Kidney (tissue), 14 donors: ENCODE results near the gene ARL9. TPM values are rescaled to one million over a fixed set of nuclear protein-coding genes. Genes with fewer than 3 reads are reported as not detected.

Experiments
- DNase-seq, 5 donors: peaks; one replicate each; pipeline ENCODE4 v3.0.0-alpha.2; 2013 to 2020
- FAIRE-seq: peaks from 2 replicates; lab custom pipeline; 2012; peaks lifted over from hg19 to GRCh38; lab: Jason Lieb, UNC
- H3K27ac ChIP-seq, 2 donors: one replicate each; pipeline ENCODE4 v1.7.0; 2013; ENCODE audit warnings: low read depth in 2 of 2, low read length in 2 of 2, inconsistent platforms in 1 of 2
- H3K27me3 ChIP-seq: one replicate; pipeline ENCODE4 v1.7.1; 2013; ENCODE audit warnings: low read length, inconsistent platforms; ENCODE audit not compliant: control insufficient read depth, insufficient read depth
- H3K36me3 ChIP-seq, 3 donors: one replicate each; pipeline versions ENCODE4 v1.7.0 to v1.7.1; 2013; ENCODE audit warnings: low read length in 3 of 3, control low read depth in 1 of 3, inconsistent platforms in 1 of 3; ENCODE audit not compliant: insufficient read depth in 3 of 3, control insufficient read depth in 2 of 3
- H3K4me1 ChIP-seq, 3 donors: one replicate each; pipeline versions ENCODE4 v1.7.0 to v1.7.1; 2013; ENCODE audit warnings: low read length in 3 of 3, inconsistent platforms in 1 of 3, low read depth in 1 of 3; ENCODE audit not compliant: control insufficient read depth in 2 of 3, insufficient read depth in 2 of 3
- H3K4me3 ChIP-seq, 3 donors: one replicate each; pipeline versions ENCODE4 v1.7.0 to v1.8.1; 2013; ENCODE audit warnings: low read length in 3 of 3, control low read depth in 1 of 3, inconsistent platforms in 1 of 3
- H3K9ac ChIP-seq, 3 donors: one replicate each; pipeline versions ENCODE4 v1.7.0 to v1.7.1; 2013; ENCODE audit warnings: low read length in 3 of 3, control low read depth in 1 of 3, inconsistent platforms in 1 of 3
- H3K9me3 ChIP-seq, 3 donors: one replicate each; pipeline versions ENCODE4 v1.7.0 to v1.7.1; 2013; ENCODE audit warnings: low read length in 3 of 3, control low read depth in 1 of 3, inconsistent platforms in 1 of 3; ENCODE audit not compliant: control insufficient read depth in 2 of 3, insufficient read depth in 1 of 3
- CTCF ChIP-seq: IDR thresholded peaks from 3 replicates; pipeline ENCODE4 v1.5.1; 2012; ENCODE audit warnings: mild to moderate bottlenecking, moderate library complexity, borderline replicate concordance; ENCODE audit not compliant: insufficient read depth; ENCODE audit errors: extremely low read depth
- intact Hi-C: fragments of 100-400 bp; cut with DNase I; formaldehyde crosslinking; loops from one replicate; pipeline ENCODE4 v1.11.1; 2022
- polyA plus RNA-seq: library from polyadenylated mRNA; stranded (reverse); fragments of 350-450 nt; fragmentation: Illumina TruSeq; extraction: RNeasy Lipid Tissue Mini Kit (QIAGEN cat#74804); gene quantifications from one replicate; pipeline ENCODE4 v1.2.3, GENCODE V29; 2014; ENCODE audit warnings: low read depth, low replicate concordance; ENCODE audit not compliant: insufficient read depth
- total RNA-seq: library from RNA; stranded (reverse); fragmentation: NEBNext Ultra II Directional; extraction: Animal tissue kit (Norgen Biotek cat#: 25700); gene quantifications from one replicate; pipeline ENCODE4 v1.2.1, GENCODE V29; 2021
- donor health status: control.
- donor health status: control.
- donor health status: control.
- donor health status: control.
- donor health status: control.
- donor health status: DM: yes; HTN: yes; CAD: no.
- donor health status: Normal renal cell carcinoma (clear cell type).

The ARL9 gene
- total and polyA plus RNA-seq, 2 donors from 2014 or later = 0.19 to 0.26 TPM

GRCh38 chr4:56531823-56532222 is 26.2 kb downstream of the ARL9 start:
- DNase-seq = no peak
- H3K27me3 ChIP-seq = peaks cover 2% of the 10 kb centered on the region
- intact Hi-C loops = no loop called here
- no peak for FAIRE-seq
- no peak overlapping the region for H3K9ac ChIP-seq
- no peaks in the 10 kb centered on the region for H3K36me3 ChIP-seq
- peaks cover 0 to 5% (median 0%) of the 10 kb centered on the region in 3 donors for H3K4me1 ChIP-seq
- H3K9me3 ChIP-seq = no peaks in the 10 kb centered on the region
- no peak overlapping the region for H3K27ac ChIP-seq
- TF ChIP-seq CTCF = no peak
- H3K4me3 ChIP-seq = no peak overlapping the region

- H3K9me3 ChIP-seq = no peaks in the 10 kb centered on the region
- peaks cover 0 to 5% (median 0%) of the 10 kb centered on the region in 3 donors for H3K4me1 ChIP-seq
- H3K9ac ChIP-seq = no peak overlapping the region
- peaks cover 2% of the 10 kb centered on the region for H3K27me3 ChIP-seq
- no peaks in the 10 kb centered on the region for H3K36me3 ChIP-seq
- DNase-seq (no peak), FAIRE-seq (no peak)
- no peak overlapping the region for H3K27ac ChIP-seq
- TF ChIP-seq CTCF = no peak
- intact Hi-C loops = no loop called here
- H3K4me3 ChIP-seq = no peak overlapping the region
Measured at GRCh38 chr4:56532239-56532638, 26.6 kb downstream of the ARL9 start.

DNA sequence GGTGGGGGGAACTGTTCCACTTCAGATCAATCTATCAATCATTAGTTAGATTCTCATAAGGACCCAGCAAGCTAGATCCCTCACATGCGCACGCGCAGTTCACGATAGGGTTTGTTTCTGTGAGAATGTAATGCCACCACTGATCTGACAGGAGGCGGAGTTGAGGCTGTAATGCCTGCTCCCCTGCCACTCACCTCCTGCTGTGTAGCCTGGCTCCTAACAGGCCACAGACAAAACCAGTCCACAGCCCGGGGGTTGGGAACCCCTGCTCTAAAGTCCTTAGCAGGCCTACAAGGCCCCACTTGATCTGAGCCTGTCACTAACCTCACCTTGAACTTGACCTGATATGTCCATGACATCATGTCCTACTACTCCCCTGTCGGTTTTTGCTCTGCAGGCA is 30.3 kb downstream of the ARL9 start:
- Histone ChIP-seq H3K9me3 (no peaks in the 10 kb centered on the region), H3K4me3 (no peak overlapping the region), H3K27ac (no peak overlapping the region), H3K36me3 (no peaks in the 10 kb centered on the region), H3K27me3 (no peaks in the 10 kb centered on the region), H3K9ac (no peak overlapping the region), H3K4me1 (peaks cover 0 to 1% (median 0%) of the 10 kb centered on the region in 3 donors)
- FAIRE-seq = no peak
- intact Hi-C loops = no loop called here
- no peak for DNase-seq
- no peak for TF ChIP-seq CTCF

GRCh38 chr4:56537147-56537546 is 31.6 kb downstream of the ARL9 start:
- intact Hi-C loops = no loop called here
- DNase-seq (no peak), FAIRE-seq (no peak)
- Histone ChIP-seq H3K9me3 (no peaks in the 10 kb centered on the region), H3K4me3 (no peak overlapping the region), H3K27me3 (no peaks in the 10 kb centered on the region), H3K4me1 (no peaks in the 10 kb centered on the region), H3K27ac (no peak overlapping the region), H3K9ac (no peak overlapping the region), H3K36me3 (no peaks in the 10 kb centered on the region)
- no peak for TF ChIP-seq CTCF
